PFSK-1 (cell line): Measurements from ENCODE around the gene GNAS.

ENCODE experiments used
- FOXP2 ChIP-seq: optimal IDR thresholded peaks from 2 replicates; pipeline ENCODE3; 2011; ENCODE audit warnings: borderline replicate concordance, control low read depth, inconsistent platforms; ENCODE audit not compliant: insufficient read depth; ENCODE audit errors: extremely low read length, extremely low read depth
- POLR2AphosphoS5 ChIP-seq: IDR thresholded peaks from 2 replicates; pipeline ENCODE4 v1.6.1; 2012; ENCODE audit warnings: low read depth, mild to moderate bottlenecking, control low read depth, low read length, moderate library complexity
- SIN3A ChIP-seq: IDR thresholded peaks from 2 replicates; pipeline ENCODE4 v1.6.1; 2012; ENCODE audit warnings: mild to moderate bottlenecking, low read length, moderate library complexity, borderline replicate concordance; ENCODE audit not compliant: insufficient read depth
- TAF1 ChIP-seq: IDR thresholded peaks from 2 replicates; pipeline ENCODE4 v1.6.1; 2012; ENCODE audit warnings: low read length, control low read depth, borderline replicate concordance; ENCODE audit not compliant: insufficient read depth
- TF ChIP-seq, protein P1 (sequence below), 2 experiments: IDR thresholded peaks; 2 replicates each; pipeline versions ENCODE4 v1.6.1 to v1.8.0; 2011 to 2012; ENCODE audit warnings: low read depth in 2 of 2, low read length in 2 of 2, control low read depth in 1 of 2, inconsistent platforms in 1 of 2, mild to moderate bottlenecking in 1 of 2, moderate library complexity in 1 of 2; ENCODE audit not compliant: insufficient read depth in 1 of 2

GNAS gene

GRCh38 chr20:58875111-58875510 is 22.6 kb downstream of the GNAS start:
- TF ChIP-seq SIN3A (no peak), POLR2AphosphoS5 (no peak), FOXP2 (no peak), TAF1 (no peak)
- TF ChIP-seq, protein P1, sequence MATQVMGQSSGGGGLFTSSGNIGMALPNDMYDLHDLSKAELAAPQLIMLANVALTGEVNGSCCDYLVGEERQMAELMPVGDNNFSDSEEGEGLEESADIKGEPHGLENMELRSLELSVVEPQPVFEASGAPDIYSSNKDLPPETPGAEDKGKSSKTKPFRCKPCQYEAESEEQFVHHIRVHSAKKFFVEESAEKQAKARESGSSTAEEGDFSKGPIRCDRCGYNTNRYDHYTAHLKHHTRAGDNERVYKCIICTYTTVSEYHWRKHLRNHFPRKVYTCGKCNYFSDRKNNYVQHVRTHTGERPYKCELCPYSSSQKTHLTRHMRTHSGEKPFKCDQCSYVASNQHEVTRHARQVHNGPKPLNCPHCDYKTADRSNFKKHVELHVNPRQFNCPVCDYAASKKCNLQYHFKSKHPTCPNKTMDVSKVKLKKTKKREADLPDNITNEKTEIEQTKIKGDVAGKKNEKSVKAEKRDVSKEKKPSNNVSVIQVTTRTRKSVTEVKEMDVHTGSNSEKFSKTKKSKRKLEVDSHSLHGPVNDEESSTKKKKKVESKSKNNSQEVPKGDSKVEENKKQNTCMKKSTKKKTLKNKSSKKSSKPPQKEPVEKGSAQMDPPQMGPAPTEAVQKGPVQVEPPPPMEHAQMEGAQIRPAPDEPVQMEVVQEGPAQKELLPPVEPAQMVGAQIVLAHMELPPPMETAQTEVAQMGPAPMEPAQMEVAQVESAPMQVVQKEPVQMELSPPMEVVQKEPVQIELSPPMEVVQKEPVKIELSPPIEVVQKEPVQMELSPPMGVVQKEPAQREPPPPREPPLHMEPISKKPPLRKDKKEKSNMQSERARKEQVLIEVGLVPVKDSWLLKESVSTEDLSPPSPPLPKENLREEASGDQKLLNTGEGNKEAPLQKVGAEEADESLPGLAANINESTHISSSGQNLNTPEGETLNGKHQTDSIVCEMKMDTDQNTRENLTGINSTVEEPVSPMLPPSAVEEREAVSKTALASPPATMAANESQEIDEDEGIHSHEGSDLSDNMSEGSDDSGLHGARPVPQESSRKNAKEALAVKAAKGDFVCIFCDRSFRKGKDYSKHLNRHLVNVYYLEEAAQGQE (IDR thresholded peaks at IDR 0.05; ENCODE audit: insufficient read depth in 1 of 2, low read depth in 2 of 2, low read length in 2 of 2) = no peak

- TF ChIP-seq, protein P1 (IDR thresholded peaks at IDR 0.05; ENCODE audit: insufficient read depth in 1 of 2, low read depth in 2 of 2, low read length in 2 of 2) = no peak
- TF ChIP-seq POLR2AphosphoS5 (no peak), TAF1 (no peak)
Measured at GRCh38 chr20:58875541-58876134, 23.1 kb downstream of the GNAS start.

- TF ChIP-seq TAF1 (no peak), FOXP2 (no peak), SIN3A (no peak), POLR2AphosphoS5 (no peak)
- TF ChIP-seq, protein P1 (IDR thresholded peaks at IDR 0.05; ENCODE audit: insufficient read depth in 1 of 2, low read depth in 2 of 2, low read length in 2 of 2) = no peak
Measured at GRCh38 chr20:58876437-58876836, 23.9 kb downstream of the GNAS start.

DNA sequence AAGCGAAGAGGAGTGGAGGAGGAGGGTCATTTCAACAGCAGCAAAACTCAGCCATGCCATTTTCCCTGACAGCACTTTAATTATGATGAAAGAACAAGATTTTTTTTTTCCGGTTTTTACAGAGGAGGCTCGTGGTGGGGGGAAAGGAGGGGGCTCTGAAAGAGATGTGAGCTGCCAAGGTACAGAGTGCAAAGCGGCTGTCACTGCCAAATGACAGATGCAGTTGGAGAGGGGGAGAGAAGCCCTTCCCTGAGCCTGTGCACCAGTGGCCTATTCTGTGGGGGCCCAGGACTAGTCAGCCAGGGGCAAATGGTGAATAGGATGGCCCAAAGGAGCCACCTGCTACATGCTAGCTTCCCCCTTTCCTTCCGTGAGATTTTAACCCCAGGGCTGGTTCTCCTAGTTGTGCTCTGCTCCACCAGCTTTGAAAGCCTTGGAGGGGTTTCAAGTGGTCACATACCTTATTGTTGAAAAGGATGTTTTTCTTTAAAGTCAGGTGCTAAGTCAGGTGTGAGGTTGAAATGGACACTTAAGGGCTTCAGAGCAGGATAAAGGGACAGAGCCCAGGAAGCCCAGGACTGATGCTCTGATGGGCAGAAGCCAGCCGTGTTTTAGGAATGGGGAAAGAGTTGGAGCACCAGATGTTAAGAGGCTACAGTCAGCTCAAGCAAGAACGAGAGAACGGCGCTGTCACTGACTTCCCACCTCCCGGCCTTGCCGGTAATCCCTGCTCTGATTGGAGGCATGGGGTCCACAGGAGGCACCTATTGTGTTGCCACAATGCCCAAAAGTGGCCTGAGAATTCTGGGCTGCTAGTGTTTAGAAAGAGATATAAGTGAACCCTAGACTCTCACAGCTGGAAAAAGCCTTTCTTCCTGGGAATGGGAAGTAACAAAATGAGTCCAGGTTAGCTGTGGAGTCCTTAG is 24.8 kb downstream of the GNAS start:
- TF ChIP-seq TAF1 = no peak
- no peak for TF ChIP-seq SIN3A

GRCh38 chr20:58877976-58878360 is 25.5 kb downstream of the GNAS start:
- no peak for TF ChIP-seq FOXP2
- no peak for TF ChIP-seq POLR2AphosphoS5
- TF ChIP-seq, protein P1 (IDR thresholded peaks at IDR 0.05; ENCODE audit: insufficient read depth in 1 of 2, low read depth in 2 of 2, low read length in 2 of 2) = no peak
- TF ChIP-seq SIN3A = no peak
- TF ChIP-seq TAF1 = no peak
